ENCODE data around the gene ZNF277. TPM values are rescaled to one million over a fixed set of nuclear protein-coding genes. Genes with fewer than 3 reads are reported as not detected.
A peak's percentile ranks its signal among the peaks of the same experiment; 100 is the strongest.

ZNF277 gene
- total and polyA plus RNA-seq, 7 experiments from 2014 or later = 19.5 to 38.8 (median 25.9) TPM

GRCh38 chr7:112292162-112292561 is 85.7 kb downstream of the ZNF277 start:
- Mint-ChIP-seq H3K4me3 (no peak overlapping the region), H3K9me3 (no peaks in the 10 kb centered on the region), H3K27ac (no peak overlapping the region), H3K36me3 (peaks cover 0 to 47% (median 20%) of the 10 kb centered on the region in 5 donors), H3K4me1 (peaks cover 0 to 8% (median 0%) of the 10 kb centered on the region in 7 donors), H3K27me3 (no peaks in the 10 kb centered on the region)
- H3K27me3 ChIP-seq (ENCODE audit: control insufficient read depth in 2 of 2, insufficient read depth in 2 of 2, low read length in 2 of 2) = no peaks in the 10 kb centered on the region
- ChIA-PET POLR2A (no interaction called here), CTCF (no interaction called here)
- intact Hi-C loops (cut with micrococcal nuclease) = loop anchor here in 1 of 2 donors (2.0 kb wide), 1 partner anchor 19 kb away; no protein-coding TSS in a partner anchor
- no peak overlapping the region for H3K27ac ChIP-seq (ENCODE audit: low read depth, low read length)
- DNase-seq (no peak), ATAC-seq (no peak)
- H3K4me3 ChIP-seq (ENCODE audit: low read length) = no peak overlapping the region
- H3K36me3 ChIP-seq (ENCODE audit: control insufficient read depth in 2 of 3, insufficient read depth in 3 of 3, low read length in 3 of 3) = peaks cover 0 to 6% (median 0%) of the 10 kb centered on the region in 3 experiments
- H3K9me3 ChIP-seq (ENCODE audit: control insufficient read depth in 2 of 3, low read length in 3 of 3) = no peaks in the 10 kb centered on the region
- peaks cover 0 to 5% of the 10 kb centered on the region in 2 donors for H3K4me1 ChIP-seq (ENCODE audit: control insufficient read depth in 2 of 2, insufficient read depth in 2 of 2, low read length in 2 of 2)

- Histone ChIP-seq H3K9me3 (ENCODE audit: control insufficient read depth in 2 of 3, low read length in 3 of 3) (no peaks in the 10 kb centered on the region), H3K4me1 (ENCODE audit: control insufficient read depth in 2 of 2, insufficient read depth in 2 of 2, low read length in 2 of 2) (peaks cover 0 to under 1% of the 10 kb centered on the region in 2 donors), H3K36me3 (ENCODE audit: control insufficient read depth in 2 of 3, insufficient read depth in 3 of 3, low read length in 3 of 3) (peaks cover 0 to 3% (median 0%) of the 10 kb centered on the region in 3 experiments), H3K27me3 (ENCODE audit: control insufficient read depth in 2 of 2, insufficient read depth in 2 of 2, low read length in 2 of 2) (no peaks in the 10 kb centered on the region), H3K27ac (ENCODE audit: low read depth, low read length) (no peak overlapping the region), H3K4me3 (ENCODE audit: low read length) (no peak overlapping the region)
- no peak overlapping the region for H3K4me3 Mint-ChIP-seq
- peaks cover 0 to 52% (median 22%) of the 10 kb centered on the region in 5 donors for H3K36me3 Mint-ChIP-seq
- intact Hi-C loops (cut with micrococcal nuclease) = loop anchor here in 1 of 2 donors (2.0 kb wide), 1 partner anchor 21 kb away; no protein-coding TSS in a partner anchor
- ChIA-PET CTCF (no interaction called here), POLR2A (no interaction called here)
- H3K27me3 Mint-ChIP-seq = no peaks in the 10 kb centered on the region
- ATAC-seq = no peak
- H3K9me3 Mint-ChIP-seq = no peaks in the 10 kb centered on the region
- no peak for DNase-seq
- H3K27ac Mint-ChIP-seq = no peak overlapping the region
- peaks cover 0 to 7% (median 0%) of the 10 kb centered on the region in 7 donors for H3K4me1 Mint-ChIP-seq
These were observed 86.9 kb downstream of the ZNF277 start for GRCh38 chr7:112293416-112293815.

GRCh38 chr7:112296432-112296831 is 89.9 kb downstream of the ZNF277 start:
- intact Hi-C loops (cut with micrococcal nuclease) = no loop called here
- CTCF ChIA-PET = no interaction called here

GRCh38 chr7:112297681-112298080 is 91.2 kb downstream of the ZNF277 start:
- Mint-ChIP-seq H3K27me3 (no peaks in the 10 kb centered on the region), H3K9me3 (no peaks in the 10 kb centered on the region), H3K4me3 (no peak overlapping the region), H3K27ac (no peak overlapping the region), H3K4me1 (peaks cover 0 to 16% (median 12%) of the 10 kb centered on the region in 7 donors), H3K36me3 (peaks cover 0 to 55% (median 36%) of the 10 kb centered on the region in 5 donors)
- ATAC-seq = no peak
- Histone ChIP-seq H3K27ac (ENCODE audit: low read depth, low read length) (no peak overlapping the region), H3K36me3 (ENCODE audit: control insufficient read depth in 2 of 3, insufficient read depth in 3 of 3, low read length in 3 of 3) (peaks cover 0 to 4% (median 0%) of the 10 kb centered on the region in 3 experiments), H3K27me3 (ENCODE audit: control insufficient read depth in 2 of 2, insufficient read depth in 2 of 2, low read length in 2 of 2) (no peaks in the 10 kb centered on the region), H3K4me3 (ENCODE audit: low read length) (no peak overlapping the region), H3K9me3 (ENCODE audit: control insufficient read depth in 2 of 3, low read length in 3 of 3) (no peaks in the 10 kb centered on the region), H3K4me1 (ENCODE audit: control insufficient read depth in 2 of 2, insufficient read depth in 2 of 2, low read length in 2 of 2) (no peaks in the 10 kb centered on the region)
- ChIA-PET POLR2A (interaction anchor here (0.6 kb wide), 1 partner anchor 157 kb away, joined by 3 read pairs; no protein-coding TSS in a partner anchor), CTCF (interaction anchor here (0.5 kb wide), 1 partner anchor 551 kb away, joined by 4 read pairs; no protein-coding TSS in a partner anchor)
- intact Hi-C loops (cut with micrococcal nuclease) = no loop called here
- DNase-seq = no peak

More at GRCh38 chr7:112296432-112296831, 89.9 kb downstream of the ZNF277 start:
- Mint-ChIP-seq H3K9me3 (no peaks in the 10 kb centered on the region), H3K27me3 (no peaks in the 10 kb centered on the region), H3K4me3 (no peak overlapping the region), H3K36me3 (peaks cover 0 to 60% (median 32%) of the 10 kb centered on the region in 5 donors), H3K4me1 (peaks cover 0 to 8% (median 4%) of the 10 kb centered on the region in 7 donors), H3K27ac (no peak overlapping the region)
- Histone ChIP-seq H3K36me3 (ENCODE audit: control insufficient read depth in 2 of 3, insufficient read depth in 3 of 3, low read length in 3 of 3) (peaks cover 0 to 4% (median 0%) of the 10 kb centered on the region in 3 experiments), H3K27ac (ENCODE audit: low read depth, low read length) (no peak overlapping the region), H3K27me3 (ENCODE audit: control insufficient read depth in 2 of 2, insufficient read depth in 2 of 2, low read length in 2 of 2) (no peaks in the 10 kb centered on the region), H3K9me3 (ENCODE audit: control insufficient read depth in 2 of 3, low read length in 3 of 3) (no peaks in the 10 kb centered on the region), H3K4me1 (ENCODE audit: control insufficient read depth in 2 of 2, insufficient read depth in 2 of 2, low read length in 2 of 2) (no peaks in the 10 kb centered on the region), H3K4me3 (ENCODE audit: low read length) (no peak overlapping the region)
- POLR2A ChIA-PET = no interaction called here
- ATAC-seq = no peak
- DNase-seq = no peak

GRCh38 chr7:112298543-112299100 is 92.1 kb downstream of the ZNF277 start:
- H3K27me3 ChIP-seq (ENCODE audit: control insufficient read depth in 2 of 2, insufficient read depth in 2 of 2, low read length in 2 of 2) = no peaks in the 10 kb centered on the region
- peaks cover 0 to 18% (median 14%) of the 10 kb centered on the region in 7 donors for H3K4me1 Mint-ChIP-seq
- no peaks in the 10 kb centered on the region for H3K9me3 Mint-ChIP-seq
- H3K9me3 ChIP-seq (ENCODE audit: control insufficient read depth in 2 of 3, low read length in 3 of 3) = no peaks in the 10 kb centered on the region
- H3K4me3 ChIP-seq (ENCODE audit: low read length) = no peak overlapping the region
- H3K4me3 Mint-ChIP-seq = no peak overlapping the region
- DNase-seq (no peak), ATAC-seq (no peak)
- no peak overlapping the region for H3K27ac ChIP-seq (ENCODE audit: low read depth, low read length)
- ChIA-PET POLR2A (no interaction called here), CTCF (no interaction called here)
- H3K27me3 Mint-ChIP-seq = no peaks in the 10 kb centered on the region
- H3K36me3 Mint-ChIP-seq = peaks cover 0 to 54% (median 36%) of the 10 kb centered on the region in 5 donors
- peak overlapping the region in 1 of 9 donors; percentile 28 for H3K27ac Mint-ChIP-seq
- H3K4me1 ChIP-seq (ENCODE audit: control insufficient read depth in 2 of 2, insufficient read depth in 2 of 2, low read length in 2 of 2) = no peaks in the 10 kb centered on the region
- intact Hi-C loops (cut with micrococcal nuclease) = no loop called here
- peaks cover 0 to 4% (median 0%) of the 10 kb centered on the region in 3 experiments for H3K36me3 ChIP-seq (ENCODE audit: control insufficient read depth in 2 of 3, insufficient read depth in 3 of 3, low read length in 3 of 3)

GRCh38 chr7:112300072-112300471 is 93.6 kb downstream of the ZNF277 start:
- ChIA-PET CTCF (no interaction called here), POLR2A (no interaction called here)
- no peak overlapping the region for H3K4me3 ChIP-seq (ENCODE audit: low read length)
- Mint-ChIP-seq H3K4me3 (no peak overlapping the region), H3K27me3 (no peaks in the 10 kb centered on the region), H3K4me1 (peaks cover 0 to 18% (median 13%) of the 10 kb centered on the region in 7 donors), H3K36me3 (peaks cover 0 to 55% (median 37%) of the 10 kb centered on the region in 5 donors), H3K27ac (no peak overlapping the region), H3K9me3 (no peaks in the 10 kb centered on the region)
- intact Hi-C loops (cut with micrococcal nuclease) = loop anchor here in 1 of 2 donors (10.0 kb wide), 1 partner anchor 1735 kb away; no protein-coding TSS in a partner anchor
- H3K4me1 ChIP-seq (ENCODE audit: control insufficient read depth in 2 of 2, insufficient read depth in 2 of 2, low read length in 2 of 2) = no peaks in the 10 kb centered on the region
- DNase-seq (no peak), ATAC-seq (no peak)
- H3K36me3 ChIP-seq (ENCODE audit: control insufficient read depth in 2 of 3, insufficient read depth in 3 of 3, low read length in 3 of 3) = peaks cover 0 to 4% (median 0%) of the 10 kb centered on the region in 3 experiments
- no peaks in the 10 kb centered on the region for H3K27me3 ChIP-seq (ENCODE audit: control insufficient read depth in 2 of 2, insufficient read depth in 2 of 2, low read length in 2 of 2)
- H3K27ac ChIP-seq (ENCODE audit: low read depth, low read length) = no peak overlapping the region
- H3K9me3 ChIP-seq (ENCODE audit: control insufficient read depth in 2 of 3, low read length in 3 of 3) = no peaks in the 10 kb centered on the region
